RWPE2 (cell line): Measurements from ENCODE around the gene UBE2D3.

Source experiments
- ATAC-seq: fragments of 200-7000 bp; cut with Tn5 transposase; 3 replicates; pipeline ENCODE4 v1.9.1; 2021; ENCODE audit warnings: low read depth
- DNase-seq: peaks from one replicate; pipeline ENCODE4 v3.0.0-alpha.2; 2020; ENCODE audit warnings: low spot score
- H3K27ac ChIP-seq: fragments of 450-650 bp; 2 replicates; pipeline ENCODE4 v1.5.1; 2017; ENCODE audit warnings: mild to moderate bottlenecking; ENCODE audit not compliant: poor library complexity, severe bottlenecking
- H3K27me3 ChIP-seq: fragments of 250-450 bp; sonication (Bioruptor Pico); 2 replicates; pipeline ENCODE4 v1.5.1; 2021; ENCODE audit warnings: mild to moderate bottlenecking, moderate library complexity; ENCODE audit not compliant: insufficient read depth, poor library complexity, severe bottlenecking
- H3K36me3 ChIP-seq: fragments of 250-450 bp; sonication (Bioruptor Pico); 2 replicates; pipeline ENCODE4 v1.5.1; 2020; ENCODE audit warnings: low read depth, mild to moderate bottlenecking, moderate library complexity
- H3K4me1 ChIP-seq: fragments of 250-450 bp; sonication (Bioruptor Pico); 2 replicates; pipeline ENCODE4 v1.5.1; 2021; ENCODE audit warnings: mild to moderate bottlenecking, moderate library complexity; ENCODE audit not compliant: insufficient read depth, poor library complexity, severe bottlenecking
- H3K4me3 ChIP-seq: fragments of 250-450 bp; sonication (Bioruptor Pico); 2 replicates; pipeline ENCODE4 v1.5.1; 2021; ENCODE audit warnings: mild to moderate bottlenecking, moderate library complexity; ENCODE audit not compliant: severe bottlenecking
- H3K9me3 ChIP-seq: fragments of 250-450 bp; sonication (Bioruptor Pico); 2 replicates; pipeline ENCODE4 v1.5.1; 2021; ENCODE audit warnings: mild to moderate bottlenecking, moderate library complexity; ENCODE audit not compliant: severe bottlenecking
- CTCF ChIP-seq: fragments of 450-650 bp; IDR thresholded peaks from one replicate; pipeline ENCODE4 v1.5.1; 2017; ENCODE audit warnings: mild to moderate bottlenecking, moderate library complexity; ENCODE audit not compliant: poor library complexity, severe bottlenecking

Gene UBE2D3

GRCh38 chr4:102751941-102752340 is 75.4 kb downstream of the UBE2D3 start:
- DNase-seq: no peak
- 0 out of 2 replicates have a peak, but pooled peaks cover 3% of the 10 kb centered on the region for H3K36me3 ChIP-seq
- no peaks in the 10 kb centered on the region for H3K4me1 ChIP-seq
- TF ChIP-seq CTCF: no peak
- H3K4me3 ChIP-seq: no peak overlapping the region
- no peaks in the 10 kb centered on the region for H3K9me3 ChIP-seq
- no peak for ATAC-seq
- no peaks in the 10 kb centered on the region for H3K27me3 ChIP-seq
- H3K27ac ChIP-seq: no peak overlapping the region
